ENCODE data around the gene TEX48. TPM values are rescaled to one million over a fixed set of nuclear protein-coding genes. Genes with fewer than 3 reads are reported as not detected.

TEX48 gene
- total RNA-seq, 2 donors from 2014 or later: not detected

- ATAC-seq: no peak
- intact Hi-C loops (cut with DNase I): no loop called here
- no peak for DNase-seq
Observed at GRCh38 chr9:114641967-114642366, 40.0 kb downstream of the TEX48 start.

- no peak for DNase-seq
- no peak for ATAC-seq
- intact Hi-C loops (cut with DNase I): no loop called here
Observed at GRCh38 chr9:114638404-114638803, 43.6 kb downstream of the TEX48 start.

GRCh38 chr9:114634387-114634786 lies 47.6 kb downstream of the TEX48 start:
- DNase-seq (no peak), ATAC-seq (no peak)
- intact Hi-C loops (cut with DNase I): no loop called here

GRCh38 chr9:114633438-114634089 lies 48.4 kb downstream of the TEX48 start:
- DNase-seq: no peak
- ATAC-seq: no peak
- intact Hi-C loops (cut with DNase I): no loop called here

GRCh38 chr9:114631166-114631565 lies 50.8 kb downstream of the TEX48 start:
- no peak for DNase-seq
- intact Hi-C loops (cut with DNase I): no loop called here
- ATAC-seq: no peak

GRCh38 chr9:114629563-114630090 lies 52.4 kb downstream of the TEX48 start:
- ATAC-seq (no peak), DNase-seq (no peak)
- intact Hi-C loops (cut with DNase I): no loop called here

GRCh38 chr9:114627553-114627952 lies 54.4 kb downstream of the TEX48 start:
- intact Hi-C loops (cut with DNase I): no loop called here
- DNase-seq: no peak
- no peak for ATAC-seq

- intact Hi-C loops (cut with DNase I): no loop called here
- ATAC-seq (no peak), DNase-seq (no peak)
Observed at GRCh38 chr9:114626415-114627020, 55.5 kb downstream of the TEX48 start.

GRCh38 chr9:114624677-114625076 lies 57.3 kb downstream of the TEX48 start:
- DNase-seq (no peak), ATAC-seq (no peak)
- intact Hi-C loops (cut with DNase I): no loop called here

- DNase-seq (no peak), ATAC-seq (peak; percentile 90 to 95)
- intact Hi-C loops (cut with DNase I): no loop called here
Observed at GRCh38 chr9:114621975-114622609, 59.9 kb downstream of the TEX48 start.

- DNase-seq (no peak), ATAC-seq (peak in 1 of 2 donors; percentile 9)
- intact Hi-C loops (cut with DNase I): no loop called here
Observed at GRCh38 chr9:114621561-114621960, 60.4 kb downstream of the TEX48 start.

- peak; percentile 38 for DNase-seq
- ATAC-seq: no peak
- intact Hi-C loops (cut with DNase I): loop anchor here in 1 of 2 donors (10.0 kb wide), 1 partner anchor 124 kb away; no protein-coding TSS in a partner anchor
Observed at GRCh38 chr9:114619191-114619761, 62.7 kb downstream of the TEX48 start.

- DNase-seq (peak; percentile 66), ATAC-seq (peak; percentile 25 to 42)
- intact Hi-C loops (cut with DNase I): loop anchor here in 1 of 2 donors (10.0 kb wide), 1 partner anchor 122 kb away; no protein-coding TSS in a partner anchor
Observed at GRCh38 chr9:114616684-114617520, 65.1 kb downstream of the TEX48 start.

Other genes with a start within 250 kb of the TEX48 start
- gene WHRN, start 176.7 kb downstream of the TEX48 start, total RNA-seq: 1 to 10 TPM; 7.0 to 7.8 TPM
- 10 to 100 TPM; 71.5 to 92.9 TPM for gene ATP6V1G1, start 94.4 kb downstream of the TEX48 start, total RNA-seq
- gene TMEM268, start 70.9 kb downstream of the TEX48 start, total RNA-seq: 1 to 10 TPM; 5.6 to 6.6 TPM
- not detected for gene TEX53, start 24.4 kb downstream of the TEX48 start, total RNA-seq
- gene TNFSF15, start 123.8 kb upstream of the TEX48 start, total RNA-seq: under 1 TPM; 0.03 to 0.05 TPM
- 1 to 10 TPM in 1 of 2 donors, under 1 TPM in 1; 0.91 to 1.2 TPM for gene TNFSF8, start 248.4 kb upstream of the TEX48 start, total RNA-seq

Data from left cardiac atrium (tissue), 4 donors.